Kidney (tissue), 14 donors: ENCODE results near the gene SFMBT2. TPM values are rescaled to one million over a fixed set of nuclear protein-coding genes. Genes with fewer than 3 reads are reported as not detected.

Experiments
- DNase-seq, 5 donors: peaks; one replicate each; pipeline ENCODE4 v3.0.0-alpha.2; 2013 to 2020
- FAIRE-seq: peaks from 2 replicates; lab custom pipeline; 2012; peaks lifted over from hg19 to GRCh38; lab: Jason Lieb, UNC
- H3K27ac ChIP-seq, 2 donors: one replicate each; pipeline ENCODE4 v1.7.0; 2013; ENCODE audit warnings: low read depth in 2 of 2, low read length in 2 of 2, inconsistent platforms in 1 of 2
- H3K27me3 ChIP-seq: one replicate; pipeline ENCODE4 v1.7.1; 2013; ENCODE audit warnings: low read length, inconsistent platforms; ENCODE audit not compliant: control insufficient read depth, insufficient read depth
- H3K36me3 ChIP-seq, 3 donors: one replicate each; pipeline versions ENCODE4 v1.7.0 to v1.7.1; 2013; ENCODE audit warnings: low read length in 3 of 3, control low read depth in 1 of 3, inconsistent platforms in 1 of 3; ENCODE audit not compliant: insufficient read depth in 3 of 3, control insufficient read depth in 2 of 3
- H3K4me1 ChIP-seq, 3 donors: one replicate each; pipeline versions ENCODE4 v1.7.0 to v1.7.1; 2013; ENCODE audit warnings: low read length in 3 of 3, inconsistent platforms in 1 of 3, low read depth in 1 of 3; ENCODE audit not compliant: control insufficient read depth in 2 of 3, insufficient read depth in 2 of 3
- H3K4me3 ChIP-seq, 3 donors: one replicate each; pipeline versions ENCODE4 v1.7.0 to v1.8.1; 2013; ENCODE audit warnings: low read length in 3 of 3, control low read depth in 1 of 3, inconsistent platforms in 1 of 3
- H3K9ac ChIP-seq, 3 donors: one replicate each; pipeline versions ENCODE4 v1.7.0 to v1.7.1; 2013; ENCODE audit warnings: low read length in 3 of 3, control low read depth in 1 of 3, inconsistent platforms in 1 of 3
- H3K9me3 ChIP-seq, 3 donors: one replicate each; pipeline versions ENCODE4 v1.7.0 to v1.7.1; 2013; ENCODE audit warnings: low read length in 3 of 3, control low read depth in 1 of 3, inconsistent platforms in 1 of 3; ENCODE audit not compliant: control insufficient read depth in 2 of 3, insufficient read depth in 1 of 3
- intact Hi-C: fragments of 100-400 bp; cut with DNase I; formaldehyde crosslinking; loops from one replicate; pipeline ENCODE4 v1.11.1; 2022
- polyA plus RNA-seq: library from polyadenylated mRNA; stranded (reverse); fragments of 350-450 nt; fragmentation: Illumina TruSeq; extraction: RNeasy Lipid Tissue Mini Kit (QIAGEN cat#74804); gene quantifications from one replicate; pipeline ENCODE4 v1.2.3, GENCODE V29; 2014; ENCODE audit warnings: low read depth, low replicate concordance; ENCODE audit not compliant: insufficient read depth
- total RNA-seq: library from RNA; stranded (reverse); fragmentation: NEBNext Ultra II Directional; extraction: Animal tissue kit (Norgen Biotek cat#: 25700); gene quantifications from one replicate; pipeline ENCODE4 v1.2.1, GENCODE V29; 2021
- TF ChIP-seq, protein P1 (sequence below): IDR thresholded peaks from 3 replicates; pipeline ENCODE4 v1.5.1; 2012; ENCODE audit warnings: mild to moderate bottlenecking, moderate library complexity, borderline replicate concordance; ENCODE audit not compliant: insufficient read depth; ENCODE audit errors: extremely low read depth
- donor health status: control.
- donor health status: control.
- donor health status: control.
- donor health status: control.
- donor health status: control.
- donor health status: DM: yes; HTN: yes; CAD: no.
- donor health status: Normal renal cell carcinoma (clear cell type).

SFMBT2 gene
- total and polyA plus RNA-seq, 2 donors from 2014 or later: 1.2 to 15.3 TPM

DNA sequence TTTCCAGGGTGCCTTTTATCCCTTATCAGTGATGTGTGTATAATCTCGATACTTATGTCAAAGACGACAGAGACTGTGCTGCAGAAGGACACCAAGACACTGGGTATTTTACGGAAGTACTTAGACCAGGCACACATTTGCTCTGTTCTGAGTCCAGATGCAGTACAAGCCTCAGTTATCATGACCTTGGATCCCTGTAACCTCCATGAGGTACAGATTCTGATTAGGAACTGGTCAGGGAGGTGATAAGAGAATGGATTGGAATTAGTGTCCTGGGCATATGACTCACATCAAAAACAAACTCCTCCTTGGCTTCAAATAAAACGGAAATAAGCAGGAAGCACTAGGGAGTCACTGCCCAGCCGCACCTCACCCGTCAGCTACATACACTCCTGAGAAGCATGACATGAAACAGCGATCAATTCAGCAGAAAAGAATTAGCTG lies 146.5 kb downstream of the SFMBT2 start:
- no peaks in the 10 kb centered on the region for H3K36me3 ChIP-seq
- FAIRE-seq: no peak
- TF ChIP-seq, protein P1, sequence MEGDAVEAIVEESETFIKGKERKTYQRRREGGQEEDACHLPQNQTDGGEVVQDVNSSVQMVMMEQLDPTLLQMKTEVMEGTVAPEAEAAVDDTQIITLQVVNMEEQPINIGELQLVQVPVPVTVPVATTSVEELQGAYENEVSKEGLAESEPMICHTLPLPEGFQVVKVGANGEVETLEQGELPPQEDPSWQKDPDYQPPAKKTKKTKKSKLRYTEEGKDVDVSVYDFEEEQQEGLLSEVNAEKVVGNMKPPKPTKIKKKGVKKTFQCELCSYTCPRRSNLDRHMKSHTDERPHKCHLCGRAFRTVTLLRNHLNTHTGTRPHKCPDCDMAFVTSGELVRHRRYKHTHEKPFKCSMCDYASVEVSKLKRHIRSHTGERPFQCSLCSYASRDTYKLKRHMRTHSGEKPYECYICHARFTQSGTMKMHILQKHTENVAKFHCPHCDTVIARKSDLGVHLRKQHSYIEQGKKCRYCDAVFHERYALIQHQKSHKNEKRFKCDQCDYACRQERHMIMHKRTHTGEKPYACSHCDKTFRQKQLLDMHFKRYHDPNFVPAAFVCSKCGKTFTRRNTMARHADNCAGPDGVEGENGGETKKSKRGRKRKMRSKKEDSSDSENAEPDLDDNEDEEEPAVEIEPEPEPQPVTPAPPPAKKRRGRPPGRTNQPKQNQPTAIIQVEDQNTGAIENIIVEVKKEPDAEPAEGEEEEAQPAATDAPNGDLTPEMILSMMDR: no peak
- H3K9me3 ChIP-seq: no peaks in the 10 kb centered on the region
- H3K27me3 ChIP-seq: no peaks in the 10 kb centered on the region
- no peak for DNase-seq
- no peak overlapping the region for H3K9ac ChIP-seq
- H3K4me1 ChIP-seq: peaks cover 0 to 2% (median 0%) of the 10 kb centered on the region in 3 donors
- no peak overlapping the region for H3K4me3 ChIP-seq
- no peak overlapping the region for H3K27ac ChIP-seq
- intact Hi-C loops: loop anchor here (10.0 kb wide), 1 partner anchor 140 kb away; no protein-coding TSS in a partner anchor

DNA sequence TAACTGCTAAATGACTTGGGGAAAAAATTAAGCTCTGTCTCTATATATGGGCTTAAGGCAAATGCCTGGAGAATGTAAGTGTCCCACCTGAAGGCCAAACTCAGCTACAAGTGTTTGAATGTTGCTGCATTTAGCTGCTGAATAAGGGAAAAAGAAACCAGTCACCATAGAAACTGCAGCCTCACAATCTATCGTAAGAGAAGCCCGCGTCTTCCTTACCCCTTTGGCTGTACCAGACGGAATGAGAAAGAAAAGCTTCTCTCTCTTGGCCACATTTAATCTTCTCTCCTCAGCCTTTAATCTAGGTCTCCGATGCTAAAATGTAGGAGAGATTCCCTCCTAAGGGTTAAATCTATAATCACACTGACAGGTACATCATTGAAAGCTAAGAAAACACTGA lies 147.2 kb downstream of the SFMBT2 start:
- Histone ChIP-seq H3K4me3 (no peak overlapping the region), H3K4me1 (peaks cover 0 to 2% (median 0%) of the 10 kb centered on the region in 3 donors)
- intact Hi-C loops: loop anchor here (10.0 kb wide), 1 partner anchor 141 kb away; no protein-coding TSS in a partner anchor

DNA sequence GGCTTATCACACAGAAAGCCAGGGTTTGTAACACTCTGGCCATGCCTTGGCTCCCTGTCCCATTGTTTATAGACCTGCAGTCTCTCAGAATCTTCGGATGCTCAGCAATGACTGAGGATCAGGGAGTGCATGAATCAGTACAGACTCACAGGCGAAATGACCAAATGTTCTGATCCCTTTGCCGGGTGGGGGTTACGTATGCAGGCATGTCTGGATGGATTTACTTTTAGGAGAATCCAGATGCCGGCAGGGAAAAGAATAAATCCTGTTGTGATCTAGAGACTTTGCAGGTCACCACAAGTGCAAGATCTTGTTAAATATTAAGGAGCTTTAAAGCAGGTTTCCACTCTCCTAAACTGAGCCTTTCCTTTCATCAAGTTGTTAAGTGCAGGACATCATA lies 149.5 kb downstream of the SFMBT2 start:
- intact Hi-C loops: loop anchor here (10.0 kb wide), 1 partner anchor 143 kb away; no protein-coding TSS in a partner anchor
- Histone ChIP-seq H3K27ac (no peak overlapping the region), H3K4me3 (no peak overlapping the region), H3K4me1 (peaks cover 0 to 2% (median 0%) of the 10 kb centered on the region in 3 donors), H3K27me3 (no peaks in the 10 kb centered on the region), H3K9me3 (no peaks in the 10 kb centered on the region), H3K36me3 (no peaks in the 10 kb centered on the region), H3K9ac (no peak overlapping the region)
- no peak for DNase-seq
- FAIRE-seq: no peak
- TF ChIP-seq, protein P1: no peak

More for the DNA sequence above, 147.2 kb downstream of the SFMBT2 start:
- no peaks in the 10 kb centered on the region for H3K9me3 ChIP-seq
- DNase-seq: no peak
- no peak for FAIRE-seq
- H3K27me3 ChIP-seq: no peaks in the 10 kb centered on the region
- no peak overlapping the region for H3K27ac ChIP-seq
- no peak overlapping the region for H3K9ac ChIP-seq
- TF ChIP-seq, protein P1: no peak
- no peaks in the 10 kb centered on the region for H3K36me3 ChIP-seq
